Ascending aorta (tissue), 2 donors: ENCODE results near the gene C14orf132. TPM values are rescaled to one million over a fixed set of nuclear protein-coding genes. Genes with fewer than 3 reads are reported as not detected.

Source experiments
- DNase-seq, 2 donors: peaks; one replicate each; pipeline ENCODE4 v3.0.0-alpha.2; 2019; ENCODE audit warnings: low spot score in 2 of 2
- H3K27ac ChIP-seq, 2 donors: fragments of 200-600 bp; sonication (generic); one replicate each; pipeline ENCODE4 v1.5.1; 2016 to 2017; ENCODE audit warnings: mild to moderate bottlenecking in 1 of 2
- H3K27me3 ChIP-seq: fragments of 200-600 bp; sonication (generic); one replicate; pipeline ENCODE4 v1.5.1; 2017
- H3K36me3 ChIP-seq, 2 donors: fragments of 200-600 bp; sonication (generic); one replicate each; pipeline ENCODE4 v1.5.1; 2016
- H3K4me1 ChIP-seq, 2 donors: fragments of 200-600 bp; sonication (generic); one replicate each; pipeline ENCODE4 v1.5.1; 2016 to 2017; ENCODE audit warnings: mild to moderate bottlenecking in 1 of 2
- H3K4me3 ChIP-seq, 2 donors: fragments of 200-600 bp; sonication (generic); one replicate each; pipeline ENCODE4 v1.5.1; 2016 to 2017; ENCODE audit warnings: mild to moderate bottlenecking in 1 of 2
- H3K9me3 ChIP-seq, 2 donors: fragments of 200-600 bp; sonication (generic); one replicate each; pipeline ENCODE4 v1.5.1; 2016
- intact Hi-C: fragments of 100-400 bp; cut with DNase I; formaldehyde crosslinking; loops from one replicate; pipeline ENCODE4 v1.15.1; 2023
- total RNA-seq: library from RNA; depleted of rRNA; stranded (reverse); fragments of >200 nt; gene quantifications from one replicate; pipeline ENCODE4 v1.1.0, GENCODE V29; 2016
- TF ChIP-seq, protein P1 (sequence below), 3 experiments: fragments of 200-600 bp in 2 of 3; fragments of 450-650 bp in 1 of 3; sonication (generic) in 2 of 3; IDR thresholded peaks; one replicate each; pipeline ENCODE4 v1.5.1; 2016 to 2019; ENCODE audit warnings: antibody characterized with exemption in 3 of 3, mild to moderate bottlenecking in 1 of 3, moderate library complexity in 1 of 3

C14orf132 gene
- total RNA-seq, 1 donor from 2014 or later: 23.9 TPM

- Histone ChIP-seq H3K9me3 (no peaks in the 10 kb centered on the region), H3K27ac (no peak overlapping the region), H3K27me3 (no peaks in the 10 kb centered on the region), H3K36me3 (peaks cover 17 to 36% of the 10 kb centered on the region in 2 donors), H3K4me1 (no peaks in the 10 kb centered on the region), H3K4me3 (no peak overlapping the region)
- intact Hi-C loops: loop anchor here (10.0 kb wide), 1 partner anchor 526 kb away; no protein-coding TSS in a partner anchor
- DNase-seq: no peak
- TF ChIP-seq, protein P1, sequence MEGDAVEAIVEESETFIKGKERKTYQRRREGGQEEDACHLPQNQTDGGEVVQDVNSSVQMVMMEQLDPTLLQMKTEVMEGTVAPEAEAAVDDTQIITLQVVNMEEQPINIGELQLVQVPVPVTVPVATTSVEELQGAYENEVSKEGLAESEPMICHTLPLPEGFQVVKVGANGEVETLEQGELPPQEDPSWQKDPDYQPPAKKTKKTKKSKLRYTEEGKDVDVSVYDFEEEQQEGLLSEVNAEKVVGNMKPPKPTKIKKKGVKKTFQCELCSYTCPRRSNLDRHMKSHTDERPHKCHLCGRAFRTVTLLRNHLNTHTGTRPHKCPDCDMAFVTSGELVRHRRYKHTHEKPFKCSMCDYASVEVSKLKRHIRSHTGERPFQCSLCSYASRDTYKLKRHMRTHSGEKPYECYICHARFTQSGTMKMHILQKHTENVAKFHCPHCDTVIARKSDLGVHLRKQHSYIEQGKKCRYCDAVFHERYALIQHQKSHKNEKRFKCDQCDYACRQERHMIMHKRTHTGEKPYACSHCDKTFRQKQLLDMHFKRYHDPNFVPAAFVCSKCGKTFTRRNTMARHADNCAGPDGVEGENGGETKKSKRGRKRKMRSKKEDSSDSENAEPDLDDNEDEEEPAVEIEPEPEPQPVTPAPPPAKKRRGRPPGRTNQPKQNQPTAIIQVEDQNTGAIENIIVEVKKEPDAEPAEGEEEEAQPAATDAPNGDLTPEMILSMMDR (IDR thresholded peaks at IDR 0.05): no peak
These were observed 52.1 kb downstream of the C14orf132 start for GRCh38 chr14:96091149-96091693.

- intact Hi-C loops: loop anchor here (10.0 kb wide), 1 partner anchor 527 kb away; no protein-coding TSS in a partner anchor
These were observed 52.8 kb downstream of the C14orf132 start for GRCh38 chr14:96091941-96092411.

GRCh38 chr14:96092936-96093335 is 53.8 kb downstream of the C14orf132 start:
- DNase-seq: no peak
- Histone ChIP-seq H3K4me1 (no peaks in the 10 kb centered on the region), H3K4me3 (no peak overlapping the region), H3K27ac (no peak overlapping the region), H3K9me3 (no peaks in the 10 kb centered on the region), H3K36me3 (peaks cover 7 to 20% of the 10 kb centered on the region in 2 donors), H3K27me3 (no peaks in the 10 kb centered on the region)
- intact Hi-C loops: loop anchor here (10.0 kb wide), 1 partner anchor 528 kb away; no protein-coding TSS in a partner anchor
- TF ChIP-seq, protein P1 (IDR thresholded peaks at IDR 0.05): no peak

More at GRCh38 chr14:96091941-96092411, 52.8 kb downstream of the C14orf132 start:
- H3K27ac ChIP-seq: no peak overlapping the region
- H3K27me3 ChIP-seq: no peaks in the 10 kb centered on the region
- H3K4me3 ChIP-seq: no peak overlapping the region
- H3K4me1 ChIP-seq: no peaks in the 10 kb centered on the region
- H3K9me3 ChIP-seq: no peaks in the 10 kb centered on the region
- peaks cover 12 to 29% of the 10 kb centered on the region in 2 donors for H3K36me3 ChIP-seq
- DNase-seq: no peak
- TF ChIP-seq, protein P1 (IDR thresholded peaks at IDR 0.05): no peak

DNA sequence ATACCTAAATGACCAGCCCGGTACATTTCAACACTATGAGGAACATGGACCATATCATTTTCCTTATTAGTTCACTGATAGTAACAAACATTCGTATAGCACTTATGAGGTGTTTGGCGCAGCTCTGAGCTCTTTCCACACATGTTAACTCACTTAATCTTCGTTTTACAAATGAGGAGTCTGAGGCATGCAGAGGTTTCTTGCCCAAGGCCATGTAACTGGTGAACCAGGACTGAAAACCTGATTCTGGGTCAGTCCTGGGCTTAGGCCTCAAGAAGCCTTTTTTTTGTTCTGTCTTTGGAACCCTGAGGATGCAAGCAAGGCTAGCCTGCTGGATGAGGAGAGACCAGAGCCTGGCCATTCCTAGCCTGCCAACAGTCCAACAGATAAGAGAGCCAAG is 55.0 kb downstream of the C14orf132 start:
- H3K27ac ChIP-seq: no peak overlapping the region
- no peak overlapping the region for H3K4me3 ChIP-seq
- intact Hi-C loops: loop anchor here (10.0 kb wide), 1 partner anchor 529 kb away; no protein-coding TSS in a partner anchor
- no peaks in the 10 kb centered on the region for H3K27me3 ChIP-seq
- H3K4me1 ChIP-seq: no peaks in the 10 kb centered on the region
- no peak for DNase-seq
- TF ChIP-seq, protein P1 (IDR thresholded peaks at IDR 0.05): no peak
- no peaks in the 10 kb centered on the region for H3K9me3 ChIP-seq
- H3K36me3 ChIP-seq: peaks cover 0 to 7% of the 10 kb centered on the region in 2 donors

DNA sequence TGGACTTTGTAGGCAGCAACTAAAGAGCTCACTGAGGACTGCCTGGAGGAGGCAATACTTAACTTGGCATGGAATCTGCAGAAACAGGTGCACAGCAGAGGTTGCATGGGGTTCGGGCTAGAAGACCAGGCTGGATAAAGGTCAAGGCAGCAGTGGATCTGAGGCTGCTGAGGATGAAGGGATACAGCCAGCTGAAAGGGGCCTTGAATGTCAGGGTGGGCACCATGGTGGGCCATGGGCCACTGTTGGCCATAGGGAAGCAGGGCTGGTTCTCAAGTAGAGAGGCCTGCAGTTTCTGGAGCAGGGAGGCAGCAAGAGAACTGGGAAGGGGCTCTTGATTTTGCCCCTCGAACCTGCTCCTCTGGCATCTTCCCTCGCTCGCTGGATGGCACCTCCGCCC is 55.5 kb downstream of the C14orf132 start:
- TF ChIP-seq, protein P1 (IDR thresholded peaks at IDR 0.05): no peak
- Histone ChIP-seq H3K4me3 (no peak overlapping the region), H3K4me1 (no peaks in the 10 kb centered on the region), H3K36me3 (peaks cover 0 to 6% of the 10 kb centered on the region in 2 donors), H3K27me3 (no peaks in the 10 kb centered on the region), H3K27ac (no peak overlapping the region), H3K9me3 (no peaks in the 10 kb centered on the region)
- no peak for DNase-seq
- intact Hi-C loops: loop anchor here (5.0 to 10.0 kb wide), 2 partner anchors 57 to 530 kb away; partner anchors contain the start of gene C14orf132
